HCT116 (cell line): ENCODE data around the gene TPBGL. TPM values are rescaled to one million over a fixed set of nuclear protein-coding genes. Genes with fewer than 3 reads are reported as not detected.

ENCODE experiments used
- ATAC-seq: fragments of 200-7000 bp; cut with Tn5 transposase; 2 replicates; pipeline ENCODE4 v1.9.1; 2020; ENCODE audit warnings: mild to moderate bottlenecking, moderate library complexity
- BruUV-seq: library from RNA; stranded (reverse); fragments of 400-500 nt; replicated peaks from 2 replicates; lab custom pipeline; 2021; lab: Mats Ljungman, UMichigan
- CTCF ChIA-PET: fragments of 300-600 bp; sonication (Branson Sonifier 250); formaldehyde crosslinking; loops from one replicate; lab custom pipeline; 2021; ENCODE audit warnings: antibody characterized with exemption; lab: Charles Lee
- POLR2A ChIA-PET: fragments of 300-600, 350-600 bp; sonication (Branson Sonifier 250); formaldehyde crosslinking; loops from one replicate; lab custom pipeline; 2021; ENCODE audit warnings: antibody characterized with exemption; lab: Charles Lee
- RAD21 ChIA-PET, 2 experiments: fragments of 300-600 bp; sonication (Branson Sonifier 250); formaldehyde crosslinking; loops; one replicate each; lab custom pipeline; 2023; ENCODE audit warnings: low total read pairs in 2 of 2; ENCODE audit not compliant: uncharacterized antibody in 2 of 2, unreplicated experiment in 2 of 2, low non-redundant PET in 1 of 2; lab: Charles Lee
- DNase-seq: peaks from one replicate; pipeline ENCODE4 v3.0.0-alpha.2; 2010; ENCODE audit warnings: low read depth, low spot score
- H2AFZ ChIP-seq: fragments of 200-600 bp; shearing (Covaris generic), sonication (generic); 2 replicates; pipeline ENCODE4 v1.6.1; 2017; ENCODE audit warnings: low read depth, mixed run types, mixed read lengths, antibody characterized with exemption, low read length; ENCODE audit not compliant: poor library complexity, severe bottlenecking
- H3K27ac ChIP-seq: 2 replicates; pipeline ENCODE4 v1.5.1; 2012; ENCODE audit warnings: low read depth, low read length
- H3K27me3 ChIP-seq: fragments of 200-600 bp; sonication (generic); 2 replicates; pipeline ENCODE4 v1.6.1; 2016; ENCODE audit warnings: mixed run types, low read length, mixed read lengths; ENCODE audit not compliant: insufficient read depth
- H3K36me3 ChIP-seq, 2 experiments: fragments of 200-500 bp in 1 of 2; fragments of 200-600 bp in 1 of 2; sonication (Bioruptor generic) in 1 of 2; sonication (generic) in 1 of 2; 2 replicates each; pipeline versions ENCODE4 v1.5.1 to v1.6.1; 2014 to 2016; ENCODE audit warnings: low read length in 2 of 2, inconsistent platforms in 1 of 2, mixed read lengths in 1 of 2, mixed run types in 1 of 2; ENCODE audit not compliant: insufficient read depth in 2 of 2, control insufficient read depth in 1 of 2
- H3K4me1 ChIP-seq, 2 experiments: fragments of 200-600 bp in 1 of 2; sonication (generic) in 1 of 2; 2 replicates each; pipeline versions ENCODE4 v1.5.1 to v1.6.1; 2012 to 2017; ENCODE audit warnings: low read length in 2 of 2, inconsistent platforms in 1 of 2, mild to moderate bottlenecking in 1 of 2, mixed read lengths in 1 of 2, mixed run types in 1 of 2, moderate library complexity in 1 of 2; ENCODE audit not compliant: insufficient read depth in 2 of 2, control insufficient read depth in 1 of 2
- H3K4me2 ChIP-seq: fragments of 200-600 bp; sonication (generic); 2 replicates; pipeline ENCODE4 v1.6.1; 2017; ENCODE audit warnings: mixed run types, low read length, mixed read lengths
- H3K4me3 ChIP-seq, 2 experiments: fragments of 200-600 bp in 1 of 2; sonication (generic) in 1 of 2; replicated peaks in 1 of 2; 2 replicates each; pipeline ENCODE4 v1.5.1; 2011 to 2016; ENCODE audit warnings: low read length in 2 of 2, control low read depth in 1 of 2, low read depth in 1 of 2, mild to moderate bottlenecking in 1 of 2, mixed read lengths in 1 of 2, mixed run types in 1 of 2
- H3K79me2 ChIP-seq: fragments of 200-600 bp; sonication (generic); 2 replicates; pipeline ENCODE4 v1.6.1; 2017; ENCODE audit warnings: mild to moderate bottlenecking, mixed run types, low read length, moderate library complexity, mixed read lengths; ENCODE audit not compliant: insufficient read depth
- H3K9ac ChIP-seq: fragments of 200-600 bp; sonication (generic); 2 replicates; pipeline ENCODE4 v1.6.1; 2016; ENCODE audit warnings: low read length, mixed read lengths
- H3K9me2 ChIP-seq: fragments of 200-600 bp; sonication (generic), shearing (Covaris generic); 2 replicates; pipeline ENCODE4 v1.6.1; 2017; ENCODE audit warnings: mixed run types, mild to moderate bottlenecking, moderate library complexity; ENCODE audit not compliant: insufficient read depth
- H3K9me3 ChIP-seq, 2 experiments: fragments of 200-500 bp in 1 of 2; fragments of 200-600 bp in 1 of 2; sonication (Bioruptor generic) in 1 of 2; sonication (generic) in 1 of 2; 2 replicates each; pipeline ENCODE4 v1.6.1; 2014 to 2017; ENCODE audit warnings: low read length in 2 of 2, mixed read lengths in 2 of 2, inconsistent platforms in 1 of 2, low read depth in 1 of 2, mild to moderate bottlenecking in 1 of 2, mixed run types in 1 of 2, moderate library complexity in 1 of 2; ENCODE audit not compliant: control insufficient read depth in 1 of 2, insufficient read depth in 1 of 2
- H4K20me1 ChIP-seq: fragments of 200-600 bp; sonication (generic), shearing (Covaris generic); 2 replicates; pipeline ENCODE4 v1.6.1; 2017; ENCODE audit warnings: mixed run types, mild to moderate bottlenecking, moderate library complexity; ENCODE audit not compliant: insufficient read depth
- CBX3 ChIP-seq: IDR thresholded peaks from 2 replicates; pipeline ENCODE4 v1.6.1; 2012; ENCODE audit warnings: low read depth
- CEBPB ChIP-seq: IDR thresholded peaks from 2 replicates; pipeline ENCODE4 v1.6.1; 2012; ENCODE audit warnings: low read depth
- EZH2 ChIP-seq: fragments of 200-600 bp; sonication (generic); IDR thresholded peaks from 2 replicates; pipeline ENCODE4 v1.6.1; 2017; ENCODE audit warnings: antibody characterized with exemption, mixed run types
- JUND ChIP-seq: IDR thresholded peaks from 2 replicates; pipeline ENCODE4 v1.6.1; 2012
- POLR2A ChIP-seq: IDR thresholded peaks from 2 replicates; pipeline ENCODE4 v1.7.0; 2011; ENCODE audit warnings: borderline replicate concordance; ENCODE audit not compliant: insufficient read depth, insufficient read length; ENCODE audit errors: extremely low read depth
- POLR2AphosphoS5 ChIP-seq: IDR thresholded peaks from 2 replicates; pipeline ENCODE4 v1.6.1; 2011; ENCODE audit warnings: mild to moderate bottlenecking, low read depth, low read length, moderate library complexity
- RAD21 ChIP-seq: IDR thresholded peaks from 2 replicates; pipeline ENCODE4 v1.6.1; 2012; ENCODE audit warnings: low read depth, mild to moderate bottlenecking
- SIN3A ChIP-seq: IDR thresholded peaks from 2 replicates; pipeline ENCODE4 v1.6.1; 2012; ENCODE audit warnings: low read depth
- SP1 ChIP-seq: IDR thresholded peaks from 2 replicates; pipeline ENCODE4 v1.6.1; 2012; ENCODE audit warnings: low read depth
- SRF ChIP-seq: IDR thresholded peaks from 2 replicates; pipeline ENCODE4 v1.6.1; 2012; ENCODE audit warnings: low read depth
- TCF7L2 ChIP-seq: IDR thresholded peaks from 2 replicates; pipeline ENCODE4 v1.7.0; 2011; ENCODE audit warnings: borderline replicate concordance, inconsistent platforms; ENCODE audit not compliant: insufficient read depth, insufficient read length; ENCODE audit errors: extremely low read depth
- intact Hi-C: fragments of 100-400 bp; cut with micrococcal nuclease; formaldehyde crosslinking; loops from 2 replicates; pipeline ENCODE4 v1.10.0; 2022
- total RNA-seq: library from RNA; stranded (reverse); gene quantifications from one replicate; pipeline ENCODE4 v1.2.1, GENCODE V29; 2021; ENCODE audit not compliant: unreplicated experiment
- TF ChIP-seq, protein P1 (sequence below): IDR thresholded peaks from 2 replicates; pipeline ENCODE4 v1.6.1; 2012

TPBGL gene
- total RNA-seq, 1 experiment from 2014 or later = 0.12 TPM

DNA sequence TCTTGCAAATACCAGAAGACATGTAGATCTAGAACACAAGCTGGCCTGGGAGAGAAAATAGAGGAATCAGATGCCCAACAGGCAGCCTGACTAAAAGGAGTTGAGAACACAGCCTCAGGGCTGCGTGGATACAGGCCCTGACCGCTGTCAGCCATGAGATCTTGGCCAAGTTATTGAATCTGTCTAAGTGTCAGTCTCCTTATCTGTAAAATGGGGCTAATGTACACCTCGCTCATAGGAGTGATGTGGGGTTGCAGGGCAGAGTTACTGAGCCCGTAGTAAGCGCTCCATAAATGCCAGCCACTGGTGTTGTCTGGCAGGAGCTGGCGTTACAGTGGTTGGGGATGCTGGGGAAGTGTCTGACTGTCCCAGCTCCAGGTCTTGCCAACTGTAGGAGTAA lies 38.4 kb upstream of the TPBGL start:
- no peak overlapping the region for H3K9ac ChIP-seq
- POLR2A ChIA-PET = no interaction called here
- CTCF ChIA-PET = interaction anchor here (1.1 to 4.2 kb wide), 2 partner anchors 59 to 61 kb away, joined by 3 to 255 read pairs; no protein-coding TSS in a partner anchor
- no peaks in the 10 kb centered on the region for H4K20me1 ChIP-seq
- no peaks in the 10 kb centered on the region for H3K79me2 ChIP-seq
- no peak overlapping the region for H2AFZ ChIP-seq
- H3K27me3 ChIP-seq = peaks cover 5% of the 10 kb centered on the region
- ATAC-seq (no peak), DNase-seq (no peak)
- no peaks in the 10 kb centered on the region for H3K9me3 ChIP-seq
- no peak overlapping the region for H3K27ac ChIP-seq
- RAD21 ChIA-PET = interaction anchor here in 1 of 2 experiments (0.8 kb wide), 1 partner anchor 9 kb away, joined by 3 read pairs; no protein-coding TSS in a partner anchor
- H3K4me2 ChIP-seq = no peak overlapping the region
- no peaks in the 10 kb centered on the region for H3K9me2 ChIP-seq
- no TSS peak for BruUV-seq
- no peak overlapping the region for H3K4me3 ChIP-seq
- intact Hi-C loops = no loop called here
- H3K4me1 ChIP-seq = no peaks in the 10 kb centered on the region
- no peak for TF ChIP-seq POLR2A
- no peaks in the 10 kb centered on the region for H3K36me3 ChIP-seq

DNA sequence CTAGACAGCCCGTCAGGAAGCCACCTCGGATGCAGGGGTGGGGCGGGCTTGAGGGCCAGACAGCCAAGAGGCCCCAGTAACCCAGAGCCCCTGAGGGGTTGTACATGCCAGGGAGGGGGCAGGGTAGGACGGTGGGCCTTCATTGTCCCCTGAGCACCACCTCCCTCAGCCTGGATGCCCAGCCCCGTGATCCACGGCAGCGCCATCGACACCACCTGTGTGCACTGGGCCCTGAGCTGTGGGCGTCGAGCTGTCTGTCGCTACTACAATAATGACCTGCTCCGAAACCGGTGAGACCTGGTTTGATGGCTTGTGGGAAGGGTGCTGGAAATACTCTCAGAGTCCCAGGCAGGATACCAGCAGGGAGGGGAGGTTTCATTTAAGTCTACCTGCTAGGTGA lies 37.4 kb upstream of the TPBGL start:
- no peaks in the 10 kb centered on the region for H3K9me2 ChIP-seq
- RAD21 ChIA-PET = interaction anchor here in 1 of 2 experiments (1.3 kb wide), 1 partner anchor 58 kb away, joined by 6 read pairs; no protein-coding TSS in a partner anchor
- no peak overlapping the region for H3K4me2 ChIP-seq
- H4K20me1 ChIP-seq = no peaks in the 10 kb centered on the region
- H3K4me1 ChIP-seq = no peaks in the 10 kb centered on the region
- no peaks in the 10 kb centered on the region for H3K9me3 ChIP-seq
- no TSS peak for BruUV-seq
- no peak overlapping the region for H3K4me3 ChIP-seq
- no peak overlapping the region for H3K27ac ChIP-seq
- no peak overlapping the region for H3K9ac ChIP-seq
- DNase-seq = no peak
- no peak overlapping the region for H2AFZ ChIP-seq
- H3K79me2 ChIP-seq = no peaks in the 10 kb centered on the region
- CTCF ChIA-PET = interaction anchor here (0.6 to 4.2 kb wide), 5 partner anchors 45 to 488 kb away, joined by 3 to 255 read pairs (median 21); no protein-coding TSS in a partner anchor
- ATAC-seq = no peak
- H3K27me3 ChIP-seq = peaks cover 12% of the 10 kb centered on the region
- POLR2A ChIA-PET = no interaction called here
- TF ChIP-seq RAD21 (no peak), TCF7L2 (no peak), CBX3 (no peak), SRF (no peak), POLR2AphosphoS5 (no peak), SP1 (no peak), EZH2 (no peak), POLR2A (no peak), CEBPB (no peak), JUND (no peak), SIN3A (no peak)
- TF ChIP-seq, protein P1, sequence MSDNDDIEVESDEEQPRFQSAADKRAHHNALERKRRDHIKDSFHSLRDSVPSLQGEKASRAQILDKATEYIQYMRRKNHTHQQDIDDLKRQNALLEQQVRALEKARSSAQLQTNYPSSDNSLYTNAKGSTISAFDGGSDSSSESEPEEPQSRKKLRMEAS = no peak
- intact Hi-C loops = no loop called here
- H3K36me3 ChIP-seq = no peaks in the 10 kb centered on the region
